ENCODE data around the gene TSC2.

The TSC2 gene

GRCh38 chr16:2075631-2076030 is 27.8 kb downstream of the TSC2 start:
- no peak for DNase-seq (ENCODE audit: low read depth)
- TF ChIP-seq CTCF (conservative IDR thresholded peaks at IDR 0.05; ENCODE audit: low read length), result no peak
- H3K4me3 ChIP-seq (ENCODE audit: low read length), result no peak overlapping the region

- no peak for DNase-seq (ENCODE audit: low read depth)
- no peak for TF ChIP-seq CTCF (conservative IDR thresholded peaks at IDR 0.05; ENCODE audit: low read length)
- H3K4me3 ChIP-seq (ENCODE audit: low read length), result no peak overlapping the region
These were observed 28.5 kb downstream of the TSC2 start for GRCh38 chr16:2076072-2076865.

GRCh38 chr16:2077016-2077415 is 29.2 kb downstream of the TSC2 start:
- H3K4me3 ChIP-seq (ENCODE audit: low read length), result no peak overlapping the region
- no peak for DNase-seq (ENCODE audit: low read depth)
- no peak for TF ChIP-seq CTCF (conservative IDR thresholded peaks at IDR 0.05; ENCODE audit: low read length)

GRCh38 chr16:2077696-2078095 is 29.9 kb downstream of the TSC2 start:
- H3K4me3 ChIP-seq (ENCODE audit: low read length), result no peak overlapping the region
- no peak for TF ChIP-seq CTCF (conservative IDR thresholded peaks at IDR 0.05; ENCODE audit: low read length)
- no peak for DNase-seq (ENCODE audit: low read depth)

- no peak overlapping the region for H3K4me3 ChIP-seq (ENCODE audit: low read length)
- TF ChIP-seq CTCF (conservative IDR thresholded peaks at IDR 0.05; ENCODE audit: low read length), result no peak
- DNase-seq (ENCODE audit: low read depth), result no peak
These were observed 30.3 kb downstream of the TSC2 start for GRCh38 chr16:2078096-2078495.

- no peak for DNase-seq (ENCODE audit: low read depth)
- TF ChIP-seq CTCF (conservative IDR thresholded peaks at IDR 0.05; ENCODE audit: low read length), result no peak
These were observed 30.9 kb downstream of the TSC2 start for GRCh38 chr16:2078691-2079090.

GRCh38 chr16:2079311-2079800 is 31.6 kb downstream of the TSC2 start:
- no peak for TF ChIP-seq CTCF (conservative IDR thresholded peaks at IDR 0.05; ENCODE audit: low read length)
- no peak overlapping the region for H3K4me3 ChIP-seq (ENCODE audit: low read length)
- DNase-seq (ENCODE audit: low read depth), result no peak

More at GRCh38 chr16:2078691-2079090, 30.9 kb downstream of the TSC2 start:
- H3K4me3 ChIP-seq (ENCODE audit: low read length), result no peak overlapping the region

Measured in AG10803 (cell line).